ENCODE data around the gene NRXN2. TPM values are rescaled to one million over a fixed set of nuclear protein-coding genes. Genes with fewer than 3 reads are reported as not detected.
A peak's percentile ranks its signal among the peaks of the same experiment; 100 is the strongest.
"Not testable (repeated sequence)": the region's sequence is repeated elsewhere in the genome, so short reads cannot be mapped to it uniquely, and the experiment has no call there.

Gene NRXN2
- total RNA-seq, 1 donor from 2014 or later: 16.3 TPM

DNA sequence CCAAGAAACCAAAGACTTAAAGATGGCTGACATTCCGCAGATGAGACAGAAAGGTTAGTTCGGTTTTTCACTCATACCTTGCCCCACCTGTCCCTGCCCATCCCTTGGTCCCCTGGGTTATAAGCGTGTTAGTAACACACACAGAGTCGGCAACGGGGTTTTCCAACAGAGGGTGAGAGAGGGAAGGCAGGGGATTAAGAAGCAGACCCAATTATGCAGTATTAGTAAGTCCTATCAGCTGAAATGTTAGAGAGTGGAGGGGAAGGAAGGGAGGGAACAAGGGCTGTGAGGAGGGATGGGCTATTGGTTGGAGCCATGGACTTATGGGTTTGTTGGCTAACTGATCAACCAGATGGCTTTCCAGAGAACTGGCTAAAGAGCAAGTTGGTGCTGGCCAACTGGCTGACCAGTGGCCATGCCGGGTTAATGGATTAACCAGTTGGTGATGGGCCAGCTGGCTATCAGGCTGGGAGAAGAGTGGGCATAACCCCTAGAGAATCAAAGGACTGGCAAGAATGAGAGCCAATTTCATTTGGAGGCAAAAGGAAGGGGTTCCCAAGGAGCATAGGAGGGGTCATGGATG is 45.5 kb downstream of the NRXN2 start:
- no peak for DNase-seq (ENCODE audit: low read depth)

DNA sequence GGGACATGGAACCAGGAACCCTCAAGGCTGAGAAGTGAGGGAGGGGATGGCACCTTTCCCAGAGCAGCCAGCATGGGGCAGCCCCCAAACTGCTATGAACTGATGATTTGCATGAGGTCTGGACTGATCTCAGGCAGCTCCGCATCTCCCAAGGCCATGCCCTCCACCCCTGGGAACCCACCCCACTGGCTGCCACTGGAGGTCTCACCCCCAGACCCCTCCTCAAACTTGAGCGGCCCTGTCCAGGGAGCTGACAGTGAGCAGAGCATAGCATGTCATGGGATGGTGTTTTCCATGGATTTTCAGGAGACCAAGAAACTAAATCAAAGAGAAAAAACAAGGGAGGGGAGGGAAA is 46.8 kb downstream of the NRXN2 start:
- DNase-seq (ENCODE audit: low read depth): no peak

DNA sequence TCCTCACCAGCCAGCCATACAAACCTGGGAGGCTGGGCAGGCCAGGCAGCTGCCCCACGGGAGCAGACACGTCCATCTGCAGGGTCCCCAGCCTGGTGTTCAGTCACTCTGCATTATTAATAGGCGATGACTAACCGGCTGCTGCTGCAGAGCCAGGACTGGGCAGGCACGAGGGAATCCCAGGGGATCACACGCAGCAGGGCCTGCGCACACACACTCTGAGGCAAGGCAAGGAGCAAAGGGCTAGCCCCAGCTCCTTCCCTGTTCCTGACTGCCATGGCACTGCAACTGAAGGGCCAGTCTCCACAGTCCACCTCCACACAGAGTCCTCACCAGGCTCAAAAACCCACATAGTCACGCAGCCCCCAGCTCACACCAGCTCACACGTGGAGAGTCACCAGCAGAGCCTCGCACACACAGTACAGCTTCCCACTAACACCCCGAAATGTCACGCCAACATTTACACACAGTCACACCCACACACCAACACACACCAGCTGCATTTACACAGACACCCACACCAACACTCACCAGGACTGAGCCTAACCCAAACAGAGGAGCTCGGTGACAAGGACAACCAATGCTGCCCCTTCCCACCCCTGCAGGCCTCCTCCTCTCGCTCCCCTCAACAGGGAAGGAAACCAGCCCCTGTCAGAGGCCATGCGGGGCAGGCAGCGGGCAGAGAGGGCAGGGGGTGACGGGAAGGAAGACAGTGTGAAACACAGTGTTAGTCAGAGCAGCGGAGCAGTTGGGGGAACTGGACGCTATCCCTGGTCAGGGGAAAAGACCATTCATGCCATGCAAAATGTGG is 47.3 kb downstream of the NRXN2 start:
- DNase-seq (ENCODE audit: low read depth): peak; percentile 98

DNA sequence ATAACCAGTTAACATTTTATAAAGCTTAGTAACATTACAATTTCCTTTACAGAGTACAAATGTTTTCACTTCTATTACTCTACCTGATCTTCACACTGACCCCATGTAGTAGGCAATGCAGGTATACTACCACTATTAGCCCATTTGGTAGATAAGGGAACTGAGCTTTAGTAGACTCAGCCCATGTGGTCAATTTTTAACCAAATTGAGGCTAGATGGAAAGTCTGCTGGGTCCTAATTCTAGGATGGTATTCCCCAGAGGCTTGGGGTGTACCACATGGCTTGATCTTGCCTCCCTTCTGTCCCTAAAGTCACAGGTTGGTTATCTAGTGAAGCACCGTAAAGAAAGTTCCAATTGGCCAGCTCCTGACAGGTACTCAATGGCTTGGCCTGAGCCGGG is 48.2 kb downstream of the NRXN2 start:
- no peak for DNase-seq (ENCODE audit: low read depth)

DNA sequence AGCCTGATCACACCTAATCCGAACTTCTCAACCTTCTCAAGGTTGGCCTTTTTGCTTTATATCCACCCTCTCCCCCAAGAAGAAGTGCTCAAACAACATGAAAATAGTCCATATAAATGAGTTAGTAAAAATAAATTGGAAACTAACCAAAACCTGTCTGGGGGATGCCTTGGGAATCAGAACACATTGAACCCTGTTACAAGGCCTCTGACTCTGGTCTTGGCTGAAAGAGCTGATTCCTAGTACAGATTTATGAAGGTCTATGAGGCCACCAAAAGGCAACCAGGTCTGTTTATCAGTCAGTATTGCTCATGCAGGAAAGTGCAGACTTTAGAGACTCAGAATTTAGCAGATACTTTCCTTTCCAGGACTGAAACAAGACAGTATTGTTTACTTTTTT is 49.7 kb downstream of the NRXN2 start:
- no peak for DNase-seq (ENCODE audit: low read depth)

DNA sequence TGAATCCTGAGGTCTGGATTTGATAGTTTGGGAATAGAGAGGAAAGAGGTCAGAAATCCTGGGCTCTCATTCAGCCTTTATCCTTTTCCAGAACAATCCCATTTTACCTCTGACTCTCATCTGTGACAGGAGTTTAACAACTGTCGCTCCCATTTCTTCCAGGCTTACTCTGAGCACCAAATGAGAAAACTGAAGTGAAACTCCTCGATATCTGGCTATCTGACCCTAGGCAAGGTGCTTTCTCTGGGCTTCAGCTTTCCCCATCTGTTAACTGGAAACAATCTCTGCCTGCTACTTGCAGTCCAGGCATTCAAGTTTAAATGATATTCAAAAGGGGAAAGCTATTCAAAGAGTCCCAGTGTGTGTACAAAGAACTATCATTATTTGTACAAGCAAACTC is 50.1 kb downstream of the NRXN2 start:
- DNase-seq (ENCODE audit: low read depth): no peak

DNA sequence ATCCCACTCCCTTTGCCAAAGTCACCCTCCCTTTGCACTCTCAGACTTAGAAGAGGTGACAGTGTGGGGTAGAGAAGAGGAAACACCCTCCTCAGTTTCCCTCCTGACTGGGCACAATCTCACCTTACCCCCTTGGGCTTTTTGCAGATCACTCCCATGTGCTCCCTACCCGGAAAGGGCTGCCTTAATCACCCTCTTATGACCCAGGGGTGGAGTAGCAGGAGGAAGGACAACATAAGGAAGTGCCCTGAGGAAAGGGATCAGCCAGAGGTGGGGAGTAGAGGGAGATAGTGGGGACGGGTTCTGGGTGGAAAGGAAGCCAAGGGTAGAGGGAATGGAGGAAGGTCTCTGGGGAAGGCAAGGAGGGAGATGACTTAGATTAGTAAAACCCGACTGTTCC is 52.0 kb downstream of the NRXN2 start:
- no peak for DNase-seq (ENCODE audit: low read depth)

DNA sequence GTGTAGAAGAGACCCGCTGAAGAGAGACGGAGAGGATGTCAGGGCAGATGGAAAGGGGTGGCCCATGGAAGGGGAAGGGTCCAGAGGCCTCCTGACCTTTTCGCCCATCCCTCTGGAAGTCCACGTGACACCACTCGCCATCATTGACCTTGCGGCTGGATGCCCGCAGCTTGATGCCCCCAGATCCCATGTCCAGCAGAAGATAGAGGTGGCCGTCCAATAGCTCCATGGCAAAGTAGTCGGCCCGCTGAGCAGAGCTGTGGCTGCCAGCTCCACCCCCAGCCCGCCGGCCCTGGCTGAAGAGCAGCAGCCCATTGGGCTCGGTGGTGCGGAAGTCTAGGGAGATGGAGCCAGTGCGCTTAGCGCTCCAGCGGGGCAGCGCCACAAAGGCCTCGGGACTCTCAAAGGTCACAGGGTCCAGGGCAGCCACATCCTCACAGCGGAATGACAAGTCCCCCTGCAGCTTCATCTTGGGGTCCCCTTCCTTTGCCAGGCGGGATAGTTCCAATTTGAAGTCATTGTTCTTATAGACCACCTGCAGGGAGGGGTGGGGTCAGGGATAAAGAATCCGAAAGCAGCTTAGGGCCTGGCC is 55.7 kb downstream of the NRXN2 start:
- DNase-seq (ENCODE audit: low read depth): no peak

DNA sequence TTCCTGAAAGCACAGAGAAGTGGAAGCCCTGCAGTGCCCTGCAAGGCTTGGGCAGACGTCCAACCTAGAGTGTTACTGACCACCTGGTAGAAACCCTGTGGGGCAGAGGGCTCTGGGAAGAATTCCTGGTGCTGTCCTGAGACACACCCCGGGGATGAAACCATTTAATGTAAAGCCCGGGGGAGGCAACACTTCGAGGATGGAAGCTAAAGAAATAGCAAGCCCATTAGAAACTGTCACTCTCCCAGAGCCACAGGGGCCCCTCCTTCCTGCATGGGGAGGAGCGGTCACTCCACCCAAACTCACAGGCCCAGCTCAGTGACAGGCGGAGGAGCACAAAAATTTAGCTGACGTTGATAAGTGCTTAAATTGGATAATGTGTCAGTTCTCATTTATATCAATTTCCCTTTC is 57.6 kb downstream of the NRXN2 start:
- DNase-seq (ENCODE audit: low read depth): no peak

DNA sequence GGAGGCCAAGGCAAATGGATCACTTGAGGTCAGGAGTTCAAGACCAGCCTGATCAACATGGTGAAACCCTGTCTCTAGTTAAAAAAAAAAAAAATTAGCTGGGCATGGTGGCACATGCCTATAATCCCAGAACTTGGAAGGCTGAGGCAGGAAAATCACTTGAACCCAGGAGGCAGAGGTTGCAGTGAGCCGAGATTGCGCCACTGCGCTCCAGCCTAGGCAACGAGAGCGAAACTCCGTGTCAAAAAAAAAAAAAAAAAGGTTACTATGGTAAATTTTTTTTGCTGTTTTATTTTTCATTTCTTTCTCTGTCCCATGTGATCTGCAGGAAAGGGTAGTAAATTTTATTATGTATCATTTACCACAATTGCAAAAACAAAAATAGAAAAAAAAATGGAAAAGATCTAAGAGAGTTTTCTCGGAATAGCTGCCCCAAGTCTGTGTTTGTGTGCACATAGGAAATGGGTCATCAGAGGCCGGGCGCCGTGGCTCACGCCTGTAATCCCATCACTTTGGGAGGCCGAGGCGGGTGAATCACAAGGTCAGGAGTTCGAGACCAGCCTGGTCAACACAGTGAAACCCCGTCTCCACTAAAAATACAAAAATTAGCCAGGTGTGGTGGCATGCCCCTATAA is 58.6 kb downstream of the NRXN2 start:
- not testable (repeated sequence) for DNase-seq (ENCODE audit: low read depth)

DNA sequence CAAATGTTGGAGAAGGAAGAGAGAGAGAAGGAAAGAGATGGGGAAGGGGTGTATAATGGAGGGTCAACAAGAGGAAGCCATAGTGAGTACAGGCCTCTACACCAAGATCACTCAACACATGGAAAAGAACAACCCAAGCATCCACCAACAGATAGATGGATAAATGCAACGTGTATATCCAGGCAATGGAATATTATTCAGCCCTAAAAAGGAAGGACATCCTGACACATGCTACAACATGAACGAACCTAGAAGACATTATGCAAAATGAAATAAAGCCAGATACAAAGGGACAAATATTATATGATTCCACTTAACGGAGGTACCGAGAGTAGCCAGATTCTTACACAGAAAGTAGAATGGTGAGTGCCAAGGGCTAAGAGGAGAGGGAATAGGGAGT is 59.3 kb downstream of the NRXN2 start:
- no peak for DNase-seq (ENCODE audit: low read depth)

DNA sequence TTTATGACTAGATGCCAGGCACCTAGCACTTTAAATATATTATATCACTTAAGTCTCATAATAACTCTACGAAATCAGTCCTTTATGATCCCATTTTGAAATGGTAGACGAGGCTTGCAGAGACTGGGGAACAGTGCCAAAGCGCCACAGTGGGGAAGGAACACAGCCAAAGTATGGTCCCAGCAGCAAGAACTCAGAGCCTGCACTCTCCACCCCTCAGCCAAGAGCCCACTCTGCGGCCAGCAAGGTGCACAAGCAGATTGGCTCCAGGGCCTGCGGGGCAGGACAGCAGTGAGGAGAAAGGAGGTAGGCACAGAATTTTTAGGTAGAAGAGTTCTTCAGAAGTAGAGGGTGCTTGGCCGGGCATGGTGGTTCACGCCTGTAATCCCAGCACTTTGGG is 61.4 kb downstream of the NRXN2 start:
- no peak for DNase-seq (ENCODE audit: low read depth)

DNA sequence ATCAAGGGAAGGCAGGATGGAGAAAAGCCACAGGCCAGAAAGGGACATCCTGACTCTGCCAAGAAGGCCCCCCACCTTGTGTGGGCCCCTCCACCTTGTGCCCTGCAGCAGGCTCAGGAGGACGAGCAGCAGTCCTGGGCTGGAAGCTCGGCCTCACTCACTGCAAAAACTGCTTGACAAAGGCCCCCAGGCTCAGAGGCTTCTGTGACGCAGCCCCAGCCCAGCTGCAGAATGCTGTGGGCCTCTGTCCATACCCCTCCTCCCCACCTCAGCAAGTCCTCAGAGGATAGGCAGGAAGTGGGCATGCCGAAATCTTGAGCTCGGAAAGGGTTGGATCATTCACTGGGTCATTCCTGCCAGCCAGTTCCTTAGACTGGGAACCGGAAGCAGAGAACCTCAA is 61.9 kb downstream of the NRXN2 start:
- DNase-seq (ENCODE audit: low read depth): peak; percentile 91

DNA sequence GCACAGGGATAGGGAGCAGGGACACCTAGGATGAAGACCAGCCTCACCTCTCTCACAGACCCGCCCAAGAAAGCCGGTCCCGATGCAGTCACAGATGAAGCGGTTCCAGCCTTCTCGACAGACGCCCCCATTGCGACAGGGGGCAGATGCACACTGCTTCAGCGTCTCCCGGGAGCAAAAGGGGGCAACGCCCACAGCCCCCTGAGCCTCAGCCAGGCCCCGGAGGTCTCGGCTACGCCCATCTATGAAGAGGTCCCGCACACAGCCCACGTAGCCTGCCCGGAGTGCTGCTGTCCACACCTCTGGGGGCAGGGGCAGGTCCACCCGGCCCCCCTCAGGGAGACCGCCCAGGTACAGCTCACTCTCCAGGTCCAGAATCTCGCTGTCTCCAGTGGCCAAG is 62.3 kb downstream of the NRXN2 start:
- no peak for DNase-seq (ENCODE audit: low read depth)

DNA sequence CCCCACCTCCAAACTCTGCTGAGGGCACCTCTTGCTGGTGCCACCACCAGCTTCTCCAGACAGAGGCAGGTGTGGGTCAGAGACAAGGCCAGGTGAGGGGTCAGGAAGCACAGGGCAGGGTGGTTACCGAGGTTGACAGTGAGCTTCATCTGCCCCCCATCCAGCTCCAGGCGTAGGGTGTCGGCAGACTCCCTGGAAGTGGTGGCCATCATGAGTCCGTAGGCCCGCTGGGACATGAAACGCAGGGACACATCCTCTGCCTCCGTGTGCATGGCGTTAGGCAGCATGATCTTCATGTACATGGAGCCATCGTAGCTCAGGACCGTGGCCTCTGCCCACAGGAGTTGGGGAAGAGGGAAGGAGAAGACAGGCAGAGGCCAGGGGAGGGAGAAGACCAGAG is 62.8 kb downstream of the NRXN2 start:
- DNase-seq (ENCODE audit: low read depth): no peak

DNA sequence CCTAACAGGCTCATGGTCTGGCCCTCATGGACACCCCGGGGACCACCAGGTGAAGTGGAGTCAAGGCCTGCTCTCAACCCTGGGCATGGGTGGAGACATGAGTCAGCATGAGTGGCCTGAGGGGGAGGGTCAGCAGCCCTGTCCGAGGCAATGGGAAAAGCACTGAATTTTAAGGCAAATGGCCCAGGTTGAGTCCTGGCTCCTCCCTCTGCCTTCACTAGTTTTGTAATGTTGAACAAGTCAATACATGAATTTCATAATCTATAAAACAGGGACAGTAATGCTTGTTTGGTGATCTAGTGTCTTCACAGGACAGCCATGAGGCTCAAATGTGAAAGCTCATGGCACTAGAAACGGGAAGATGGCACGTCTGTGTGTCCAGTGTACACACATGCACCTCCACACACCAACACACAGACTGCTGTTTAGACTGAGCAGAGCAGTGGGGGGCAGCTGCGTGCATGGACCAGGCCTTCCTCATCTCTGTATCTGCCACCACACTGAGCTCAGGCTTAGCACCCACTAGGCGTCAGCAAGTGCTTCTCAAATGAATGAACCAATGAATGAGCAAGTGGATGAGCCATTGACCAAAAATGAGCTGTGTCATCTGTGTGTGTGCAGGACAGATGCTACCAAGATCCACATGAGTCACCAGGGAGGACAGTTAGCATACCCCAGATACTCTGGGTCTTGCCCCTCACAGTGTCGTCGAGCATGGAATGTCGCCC is 63.4 kb downstream of the NRXN2 start:
- peak; percentile 97 for DNase-seq (ENCODE audit: low read depth)

DNA sequence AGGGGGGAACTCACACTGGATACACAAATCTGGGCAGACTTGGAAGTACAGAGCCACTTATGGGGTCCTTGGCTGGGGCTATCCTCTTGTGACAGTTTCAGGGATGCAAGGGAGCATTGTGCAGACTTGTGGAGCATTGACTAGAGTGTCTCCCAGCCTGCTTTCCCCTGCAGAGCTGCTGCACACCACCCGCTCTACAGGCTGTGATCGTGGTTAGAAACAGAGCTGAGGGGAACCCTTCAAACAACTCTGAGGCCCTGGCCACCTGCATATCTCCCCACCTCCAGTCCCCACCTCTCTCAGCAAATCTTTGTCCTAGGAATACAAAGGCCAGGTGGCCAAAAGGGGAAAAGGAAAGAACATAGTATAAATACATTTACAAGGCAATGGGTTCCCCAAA is 64.7 kb downstream of the NRXN2 start:
- no peak for DNase-seq (ENCODE audit: low read depth)

DNA sequence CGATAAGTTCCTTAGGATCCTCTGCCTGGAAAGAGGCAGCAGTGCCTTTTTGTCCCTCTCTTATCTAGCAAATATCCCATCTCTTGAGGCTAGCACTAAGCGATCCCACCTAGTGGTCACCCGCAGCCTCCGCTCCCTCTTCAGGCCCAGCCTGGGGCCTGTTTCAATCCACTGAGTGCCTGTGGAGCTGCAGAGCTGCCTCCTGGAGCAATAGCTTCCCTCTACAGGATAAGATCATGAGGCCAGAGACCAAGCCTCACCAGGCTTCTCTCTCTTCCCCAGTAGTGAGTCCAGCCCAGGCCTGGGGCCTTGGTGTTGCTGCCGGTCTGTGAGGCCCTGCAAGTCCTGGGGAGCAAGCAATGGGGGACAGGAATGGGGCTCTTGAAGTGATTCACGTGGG is 66.1 kb downstream of the NRXN2 start:
- no peak for DNase-seq (ENCODE audit: low read depth)

DNA sequence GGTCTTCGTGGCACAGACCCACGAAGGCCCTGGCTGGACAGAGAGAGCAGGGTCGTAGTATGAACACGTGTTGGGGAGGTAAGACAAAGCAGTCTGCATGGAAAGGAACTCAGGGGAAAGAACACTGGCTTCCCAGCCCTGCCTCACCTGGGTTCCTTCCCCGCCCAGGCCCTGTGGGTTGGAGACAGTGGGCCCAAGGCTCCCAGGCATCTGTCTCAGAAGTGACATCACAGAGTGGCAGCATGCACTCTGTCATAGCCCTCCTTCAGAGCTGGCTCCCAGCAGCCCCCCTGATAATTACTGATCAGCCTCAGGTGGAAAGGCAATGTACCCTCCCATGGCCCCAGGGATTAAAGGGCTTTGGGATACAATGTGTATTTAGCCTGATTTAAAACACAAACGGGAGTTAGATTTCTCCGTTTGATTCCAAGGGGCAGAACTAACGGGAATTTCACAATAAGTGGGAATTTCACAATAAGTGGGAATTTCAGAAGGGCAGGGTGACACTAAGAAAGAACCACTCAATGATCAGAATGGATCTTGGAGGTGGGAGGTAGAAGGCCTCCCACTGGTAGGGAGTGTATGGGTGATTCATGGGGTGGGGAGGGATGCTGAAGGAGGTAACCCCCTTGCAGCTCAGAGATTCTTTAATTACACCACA is 66.9 kb downstream of the NRXN2 start:
- DNase-seq (ENCODE audit: low read depth): no peak

DNA sequence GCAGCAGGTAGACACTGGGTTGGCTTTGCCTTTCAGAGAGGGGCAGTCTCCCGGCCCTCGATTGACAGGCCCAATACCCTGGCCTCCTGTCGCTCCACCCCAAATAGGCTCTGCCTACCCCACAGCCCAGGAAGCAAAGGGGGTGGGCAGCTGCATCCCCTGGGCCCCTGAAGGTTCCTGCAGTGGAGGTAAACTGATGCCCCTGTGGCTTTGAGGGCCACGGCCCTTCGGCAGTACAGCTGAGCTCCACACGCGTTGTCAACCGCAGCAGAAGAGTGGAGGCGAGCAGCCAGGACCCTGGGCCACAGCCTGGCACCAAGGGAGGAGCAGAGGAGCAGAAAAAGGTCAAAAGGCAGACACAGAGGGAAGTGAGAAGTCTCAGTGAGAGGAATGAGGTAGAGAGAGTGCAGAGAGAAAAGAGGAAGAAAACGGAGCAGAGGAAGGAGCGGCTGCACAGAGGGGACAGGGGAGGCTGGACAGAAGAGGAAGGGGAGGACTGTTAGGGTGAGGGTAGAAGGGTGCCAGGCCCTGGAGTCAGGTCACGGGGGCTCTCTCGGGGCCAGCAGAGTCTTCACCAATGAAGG is 67.9 kb downstream of the NRXN2 start:
- DNase-seq (ENCODE audit: low read depth): peak; percentile 51

DNA sequence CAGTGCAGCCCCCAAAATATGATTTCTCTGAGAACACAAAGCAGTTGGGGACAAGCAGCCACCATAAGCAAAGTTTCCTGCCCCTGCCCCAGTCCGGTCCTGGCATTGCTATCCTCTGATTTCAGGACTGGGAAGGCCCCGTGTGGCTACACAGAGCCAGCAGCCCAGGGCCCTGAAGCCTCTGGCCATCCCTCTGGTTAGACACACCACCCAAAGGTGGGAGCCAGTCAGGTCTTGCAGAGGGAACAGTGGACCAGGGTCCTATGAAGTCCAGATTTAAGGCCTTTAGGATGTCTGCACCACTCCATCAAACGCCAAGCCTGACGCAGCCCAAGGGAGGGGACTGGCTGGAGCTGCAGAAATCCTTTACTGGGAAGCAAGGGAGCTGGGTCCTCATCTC is 68.6 kb downstream of the NRXN2 start:
- DNase-seq (ENCODE audit: low read depth): no peak

Measured in myocyte (in vitro differentiated cells).